Osteoblast (primary cell): ENCODE measurements around the gene ALAS1. TPM values are rescaled to one million over a fixed set of nuclear protein-coding genes. Genes with fewer than 3 reads are reported as not detected.

ENCODE experiments used
- DNase-seq: peaks from one replicate; pipeline ENCODE4 v3.0.0; 2011; ENCODE audit warnings: low spot score, mixed read lengths; ENCODE audit not compliant: insufficient read length; ENCODE audit errors: missing footprints
- H2AFZ ChIP-seq: 2 replicates; pipeline ENCODE4 v1.6.0; 2011; ENCODE audit warnings: mild to moderate bottlenecking, low read length
- H3K27ac ChIP-seq: 2 replicates; pipeline ENCODE4 v1.5.1; 2011; ENCODE audit warnings: mild to moderate bottlenecking, low read depth, low read length, moderate library complexity
- H3K27me3 ChIP-seq: 2 replicates; pipeline ENCODE4 v1.6.0; 2012; ENCODE audit warnings: mild to moderate bottlenecking, control low read depth, inconsistent platforms, low read length, moderate library complexity; ENCODE audit not compliant: insufficient read depth
- H3K36me3 ChIP-seq: 2 replicates; pipeline ENCODE4 v1.5.1; 2011; ENCODE audit warnings: mild to moderate bottlenecking, low read length, control low read depth, moderate library complexity; ENCODE audit not compliant: insufficient read depth
- H3K4me1 ChIP-seq: 2 replicates; pipeline ENCODE4 v1.5.1; 2011; ENCODE audit warnings: mild to moderate bottlenecking, low read length, control low read depth, moderate library complexity; ENCODE audit not compliant: insufficient read depth
- H3K4me2 ChIP-seq: 2 replicates; pipeline ENCODE4 v1.6.0; 2011; ENCODE audit warnings: mild to moderate bottlenecking, low read length; ENCODE audit not compliant: insufficient read depth
- H3K4me3 ChIP-seq: fragments of 200-600 bp; sonication (generic); 3 replicates; pipeline ENCODE4 v1.5.1; 2012; ENCODE audit warnings: mild to moderate bottlenecking, low read length, inconsistent platforms; ENCODE audit not compliant: insufficient read depth
- H3K79me2 ChIP-seq: 2 replicates; pipeline ENCODE4 v1.6.0; 2012; ENCODE audit warnings: mild to moderate bottlenecking, low read length, control low read depth, inconsistent platforms; ENCODE audit not compliant: insufficient read depth
- H3K9me3 ChIP-seq: 2 replicates; pipeline ENCODE4 v1.5.1; 2011; ENCODE audit warnings: low read depth, low read length, control low read depth
- H4K20me1 ChIP-seq: 2 replicates; pipeline ENCODE4 v1.6.0; 2012; ENCODE audit warnings: mild to moderate bottlenecking, low read length, control low read depth; ENCODE audit not compliant: insufficient read depth
- CTCF ChIP-seq: IDR thresholded peaks from 2 replicates; pipeline ENCODE4 v1.5.1; 2011; ENCODE audit warnings: mild to moderate bottlenecking, low read depth, low read length, moderate library complexity; ENCODE audit errors: extremely low read depth
- total RNA-seq: library from RNA; depleted of rRNA; stranded (reverse); fragments of >200 nt; gene quantifications from 2 replicates; pipeline ENCODE4 v1.2.3, GENCODE V29; 2012

The ALAS1 gene
- total RNA-seq, 1 donor: 39.1 TPM

- H3K27ac ChIP-seq: no peak overlapping the region
- H3K4me3 ChIP-seq: no peak overlapping the region
- peak; percentile 48 for DNase-seq
- H4K20me1 ChIP-seq: peaks cover 8% of the 10 kb centered on the region
- no peak overlapping the region for H2AFZ ChIP-seq
- H3K9me3 ChIP-seq: no peaks in the 10 kb centered on the region
- no peak for TF ChIP-seq CTCF
- H3K4me1 ChIP-seq: no peaks in the 10 kb centered on the region
- H3K4me2 ChIP-seq: no peak overlapping the region
- H3K79me2 ChIP-seq: no peaks in the 10 kb centered on the region
- H3K27me3 ChIP-seq: no peaks in the 10 kb centered on the region
- peaks cover 29% of the 10 kb centered on the region for H3K36me3 ChIP-seq
Observed at GRCh38 chr3:52226229-52226817, 28.4 kb downstream of the ALAS1 start.

GRCh38 chr3:52227117-52227516 is 29.2 kb downstream of the ALAS1 start:
- peaks cover 31% of the 10 kb centered on the region for H3K36me3 ChIP-seq
- DNase-seq: peak; percentile 67

GRCh38 chr3:52227766-52228165 is 29.8 kb downstream of the ALAS1 start:
- H2AFZ ChIP-seq: no peak overlapping the region
- H3K27ac ChIP-seq: no peak overlapping the region
- H3K27me3 ChIP-seq: no peaks in the 10 kb centered on the region
- no peak for TF ChIP-seq CTCF
- H3K9me3 ChIP-seq: no peaks in the 10 kb centered on the region
- H3K4me1 ChIP-seq: no peaks in the 10 kb centered on the region
- DNase-seq: no peak
- no peak overlapping the region for H3K4me2 ChIP-seq
- H3K79me2 ChIP-seq: peaks cover 11% of the 10 kb centered on the region
- no peak overlapping the region for H3K4me3 ChIP-seq
- H3K36me3 ChIP-seq: peaks cover 31% of the 10 kb centered on the region
- peaks cover 20% of the 10 kb centered on the region for H4K20me1 ChIP-seq

More at GRCh38 chr3:52227117-52227516, 29.2 kb downstream of the ALAS1 start:
- no peak overlapping the region for H3K4me3 ChIP-seq
- TF ChIP-seq CTCF: no peak
- no peak overlapping the region for H2AFZ ChIP-seq
- no peak overlapping the region for H3K4me2 ChIP-seq
- peaks cover 6% of the 10 kb centered on the region for H3K79me2 ChIP-seq
- H4K20me1 ChIP-seq: peaks cover 15% of the 10 kb centered on the region
- no peaks in the 10 kb centered on the region for H3K4me1 ChIP-seq
- H3K27me3 ChIP-seq: no peaks in the 10 kb centered on the region
- H3K9me3 ChIP-seq: no peaks in the 10 kb centered on the region
- H3K27ac ChIP-seq: no peak overlapping the region

GRCh38 chr3:52228266-52228665 is 30.3 kb downstream of the ALAS1 start:
- Histone ChIP-seq H3K27ac (no peak overlapping the region), H4K20me1 (peaks cover 22% of the 10 kb centered on the region), H3K36me3 (peaks cover 31% of the 10 kb centered on the region), H3K4me2 (no peak overlapping the region), H3K9me3 (no peaks in the 10 kb centered on the region), H2AFZ (no peak overlapping the region), H3K27me3 (no peaks in the 10 kb centered on the region), H3K4me3 (no peak overlapping the region), H3K79me2 (peaks cover 15% of the 10 kb centered on the region), H3K4me1 (no peaks in the 10 kb centered on the region)
- peak; percentile 18 for DNase-seq
- TF ChIP-seq CTCF: no peak
